HL-60 (cell line): Measurements from ENCODE around the gene OR9Q1.

Experiments used
- TF ChIP-seq, protein P1 (sequence below): IDR thresholded peaks from 2 replicates; pipeline ENCODE4 v1.6.1; 2012; ENCODE audit warnings: low read depth; ENCODE audit not compliant: insufficient replicate concordance
- TF ChIP-seq, protein P2 (sequence below): IDR thresholded peaks from one replicate; pipeline ENCODE4 v1.5.1; 2011; ENCODE audit warnings: low read length, control low read depth, inconsistent platforms; ENCODE audit not compliant: insufficient read depth

DNA sequence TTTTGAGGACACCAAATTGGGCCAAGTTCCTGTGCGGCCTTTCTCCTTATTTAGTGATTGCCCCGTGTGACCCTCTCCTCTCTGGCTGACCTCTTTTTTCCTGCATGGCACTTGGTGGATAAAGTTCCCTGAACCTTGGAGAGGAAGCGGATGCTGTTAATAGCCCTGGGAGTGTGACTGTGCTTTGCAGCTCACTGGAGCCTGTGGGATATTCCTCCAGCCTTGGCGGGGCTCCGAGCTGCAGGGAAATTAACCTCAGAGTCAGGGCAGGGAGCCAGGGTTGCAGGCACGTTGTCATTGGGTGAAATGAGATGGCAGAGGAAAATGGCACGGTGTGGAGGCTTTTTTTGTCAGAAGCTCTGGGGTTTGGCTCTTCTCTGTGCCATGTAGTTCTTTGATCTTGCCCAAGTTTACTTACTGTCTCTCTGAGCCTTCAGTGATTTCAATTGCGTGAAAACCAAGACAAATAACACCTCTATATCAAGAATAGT, 965 bp downstream of the OR9Q1 start:
- TF ChIP-seq, protein P1, sequence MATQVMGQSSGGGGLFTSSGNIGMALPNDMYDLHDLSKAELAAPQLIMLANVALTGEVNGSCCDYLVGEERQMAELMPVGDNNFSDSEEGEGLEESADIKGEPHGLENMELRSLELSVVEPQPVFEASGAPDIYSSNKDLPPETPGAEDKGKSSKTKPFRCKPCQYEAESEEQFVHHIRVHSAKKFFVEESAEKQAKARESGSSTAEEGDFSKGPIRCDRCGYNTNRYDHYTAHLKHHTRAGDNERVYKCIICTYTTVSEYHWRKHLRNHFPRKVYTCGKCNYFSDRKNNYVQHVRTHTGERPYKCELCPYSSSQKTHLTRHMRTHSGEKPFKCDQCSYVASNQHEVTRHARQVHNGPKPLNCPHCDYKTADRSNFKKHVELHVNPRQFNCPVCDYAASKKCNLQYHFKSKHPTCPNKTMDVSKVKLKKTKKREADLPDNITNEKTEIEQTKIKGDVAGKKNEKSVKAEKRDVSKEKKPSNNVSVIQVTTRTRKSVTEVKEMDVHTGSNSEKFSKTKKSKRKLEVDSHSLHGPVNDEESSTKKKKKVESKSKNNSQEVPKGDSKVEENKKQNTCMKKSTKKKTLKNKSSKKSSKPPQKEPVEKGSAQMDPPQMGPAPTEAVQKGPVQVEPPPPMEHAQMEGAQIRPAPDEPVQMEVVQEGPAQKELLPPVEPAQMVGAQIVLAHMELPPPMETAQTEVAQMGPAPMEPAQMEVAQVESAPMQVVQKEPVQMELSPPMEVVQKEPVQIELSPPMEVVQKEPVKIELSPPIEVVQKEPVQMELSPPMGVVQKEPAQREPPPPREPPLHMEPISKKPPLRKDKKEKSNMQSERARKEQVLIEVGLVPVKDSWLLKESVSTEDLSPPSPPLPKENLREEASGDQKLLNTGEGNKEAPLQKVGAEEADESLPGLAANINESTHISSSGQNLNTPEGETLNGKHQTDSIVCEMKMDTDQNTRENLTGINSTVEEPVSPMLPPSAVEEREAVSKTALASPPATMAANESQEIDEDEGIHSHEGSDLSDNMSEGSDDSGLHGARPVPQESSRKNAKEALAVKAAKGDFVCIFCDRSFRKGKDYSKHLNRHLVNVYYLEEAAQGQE, result no peak
- TF ChIP-seq, protein P2, sequence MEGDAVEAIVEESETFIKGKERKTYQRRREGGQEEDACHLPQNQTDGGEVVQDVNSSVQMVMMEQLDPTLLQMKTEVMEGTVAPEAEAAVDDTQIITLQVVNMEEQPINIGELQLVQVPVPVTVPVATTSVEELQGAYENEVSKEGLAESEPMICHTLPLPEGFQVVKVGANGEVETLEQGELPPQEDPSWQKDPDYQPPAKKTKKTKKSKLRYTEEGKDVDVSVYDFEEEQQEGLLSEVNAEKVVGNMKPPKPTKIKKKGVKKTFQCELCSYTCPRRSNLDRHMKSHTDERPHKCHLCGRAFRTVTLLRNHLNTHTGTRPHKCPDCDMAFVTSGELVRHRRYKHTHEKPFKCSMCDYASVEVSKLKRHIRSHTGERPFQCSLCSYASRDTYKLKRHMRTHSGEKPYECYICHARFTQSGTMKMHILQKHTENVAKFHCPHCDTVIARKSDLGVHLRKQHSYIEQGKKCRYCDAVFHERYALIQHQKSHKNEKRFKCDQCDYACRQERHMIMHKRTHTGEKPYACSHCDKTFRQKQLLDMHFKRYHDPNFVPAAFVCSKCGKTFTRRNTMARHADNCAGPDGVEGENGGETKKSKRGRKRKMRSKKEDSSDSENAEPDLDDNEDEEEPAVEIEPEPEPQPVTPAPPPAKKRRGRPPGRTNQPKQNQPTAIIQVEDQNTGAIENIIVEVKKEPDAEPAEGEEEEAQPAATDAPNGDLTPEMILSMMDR, result no peak
